Measurements from ENCODE around the gene XYLT1.

Gene XYLT1

GRCh38 chr16:17358846-17359245 lies 111.9 kb downstream of the XYLT1 start:
- no peak for TF ChIP-seq CTCF (IDR thresholded peaks at IDR 0.05; ENCODE audit: control insufficient read depth, insufficient read depth, low read depth, low read length, missing control alignments)

GRCh38 chr16:17358355-17358754 lies 112.4 kb downstream of the XYLT1 start:
- no peak for TF ChIP-seq CTCF (IDR thresholded peaks at IDR 0.05; ENCODE audit: control insufficient read depth, insufficient read depth, low read depth, low read length, missing control alignments)
- no peak overlapping the region for H3K4me3 ChIP-seq (ENCODE audit: control insufficient read depth, low read depth, low read length)
- DNase-seq (ENCODE audit: low read depth) = no peak

More at GRCh38 chr16:17358846-17359245, 111.9 kb downstream of the XYLT1 start:
- DNase-seq (ENCODE audit: low read depth) = no peak
- no peak overlapping the region for H3K4me3 ChIP-seq (ENCODE audit: control insufficient read depth, low read depth, low read length)

GRCh38 chr16:17357307-17358062 lies 113.3 kb downstream of the XYLT1 start:
- DNase-seq (ENCODE audit: low read depth) = no peak
- H3K4me3 ChIP-seq (ENCODE audit: control insufficient read depth, low read depth, low read length) = no peak overlapping the region
- no peak for TF ChIP-seq CTCF (IDR thresholded peaks at IDR 0.05; ENCODE audit: control insufficient read depth, insufficient read depth, low read depth, low read length, missing control alignments)

- H3K4me3 ChIP-seq (ENCODE audit: control insufficient read depth, low read depth, low read length) = no peak overlapping the region
- TF ChIP-seq CTCF (IDR thresholded peaks at IDR 0.05; ENCODE audit: control insufficient read depth, insufficient read depth, low read depth, low read length, missing control alignments) = no peak
- DNase-seq (ENCODE audit: low read depth) = no peak
Measured at GRCh38 chr16:17356243-17356933, 114.4 kb downstream of the XYLT1 start.

DNA sequence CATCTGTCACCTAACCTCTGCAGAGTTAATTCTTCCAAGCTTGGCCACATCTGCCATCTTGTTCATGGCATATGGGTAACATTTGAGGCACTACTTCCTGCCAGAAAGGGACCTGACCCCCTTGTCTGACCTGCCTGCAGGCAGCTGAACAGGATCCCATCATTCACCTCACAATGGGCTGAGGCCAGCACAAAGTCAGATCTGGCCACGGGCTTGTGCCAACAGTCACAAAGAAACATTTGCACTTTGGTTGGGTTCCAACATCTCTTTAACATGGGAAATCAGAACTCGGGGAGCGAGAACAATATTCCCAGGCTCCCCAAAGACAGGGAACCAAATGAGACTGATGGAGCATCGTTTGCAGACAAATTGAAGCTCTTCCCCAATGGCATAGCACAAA lies 116.1 kb downstream of the XYLT1 start:
- no peak for DNase-seq (ENCODE audit: low read depth)
- H3K4me3 ChIP-seq (ENCODE audit: control insufficient read depth, low read depth, low read length) = no peak overlapping the region
- TF ChIP-seq CTCF (IDR thresholded peaks at IDR 0.05; ENCODE audit: control insufficient read depth, insufficient read depth, low read depth, low read length, missing control alignments) = no peak

DNA sequence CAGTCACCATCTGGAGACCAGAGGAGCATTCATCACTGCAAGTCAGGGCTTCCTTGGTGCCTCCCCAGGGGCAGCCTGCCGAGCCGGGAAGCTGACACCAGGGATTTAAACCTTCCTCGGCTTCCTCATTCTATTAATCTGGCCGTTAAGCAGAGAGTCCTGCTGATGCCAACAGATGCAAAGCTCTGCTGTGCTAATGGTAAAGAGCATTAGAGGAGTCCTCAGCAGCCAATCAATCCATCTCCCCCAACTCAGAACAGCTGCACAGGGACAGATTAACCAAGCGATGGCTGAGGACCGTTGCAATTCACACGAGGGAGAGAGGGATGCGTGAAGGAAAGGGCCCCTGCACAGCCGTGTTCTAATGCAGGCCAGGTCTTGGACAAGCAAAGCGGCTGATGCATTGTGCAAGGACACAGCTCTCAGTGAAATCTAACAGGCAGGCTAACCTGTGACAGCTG lies 116.6 kb downstream of the XYLT1 start:
- TF ChIP-seq CTCF (IDR thresholded peaks at IDR 0.05; ENCODE audit: control insufficient read depth, insufficient read depth, low read depth, low read length, missing control alignments) = no peak
- no peak for DNase-seq (ENCODE audit: low read depth)
- H3K4me3 ChIP-seq (ENCODE audit: control insufficient read depth, low read depth, low read length) = no peak overlapping the region
